ENCODE data around the gene CEP250.

The CEP250 gene

GRCh38 chr20:35527122-35527769 lies 71.8 kb downstream of the CEP250 start:
- in situ Hi-C loops (cut with HindIII; ENCODE audit: low sequenced_read_pairs): no loop called here
- TF ChIP-seq CTCF (IDR thresholded peaks at IDR 0.05; ENCODE audit: low read depth, low read length, missing control alignments): no peak
- DNase-seq (ENCODE audit: low read depth): no peak
- H3K4me3 ChIP-seq (ENCODE audit: low read depth, low read length): no peak overlapping the region

GRCh38 chr20:35529552-35529951 lies 74.2 kb downstream of the CEP250 start, which contains the start of gene C20orf173:
TSS of gene C20orf173 (minus strand) at chr20:35529652. CDS start at chr20:35529373, 279 bp downstream.
- no peak for TF ChIP-seq CTCF (IDR thresholded peaks at IDR 0.05; ENCODE audit: low read depth, low read length, missing control alignments)

DNA sequence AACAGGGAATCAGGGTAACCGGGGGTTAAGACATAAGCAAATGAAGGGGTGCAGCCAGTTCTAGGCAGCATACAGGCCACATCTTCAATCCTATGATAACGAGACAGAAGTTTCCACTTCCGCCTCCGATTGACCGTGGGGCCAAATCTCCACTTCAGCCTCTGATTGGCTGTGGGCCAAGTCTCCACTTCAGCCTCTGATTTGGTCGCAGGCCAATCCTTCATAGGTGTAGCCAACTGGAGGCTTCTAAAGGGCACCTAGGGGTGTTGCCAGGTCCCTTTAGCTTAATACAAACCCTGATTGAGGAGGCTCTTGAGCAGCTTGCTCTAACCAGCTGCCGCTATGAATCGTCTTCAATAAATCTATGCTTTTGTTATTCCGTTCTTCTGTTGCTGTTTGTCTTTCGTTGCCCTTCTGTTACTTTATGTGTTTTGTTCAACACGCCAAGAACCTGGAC lies 84.4 kb downstream of the CEP250 start:
- H3K4me3 ChIP-seq (ENCODE audit: low read depth, low read length): no peak overlapping the region
- DNase-seq (ENCODE audit: low read depth): no peak
- in situ Hi-C loops (cut with HindIII; ENCODE audit: low sequenced_read_pairs): no loop called here
- no peak for TF ChIP-seq CTCF (IDR thresholded peaks at IDR 0.05; ENCODE audit: low read depth, low read length, missing control alignments)

More at GRCh38 chr20:35529552-35529951, 74.2 kb downstream of the CEP250 start, which contains the start of gene C20orf173:
- in situ Hi-C loops (cut with HindIII; ENCODE audit: low sequenced_read_pairs): no loop called here
- no peak for DNase-seq (ENCODE audit: low read depth)
- no peak within 1 kb of the TSS for H3K4me3 ChIP-seq (ENCODE audit: low read depth, low read length)

DNA sequence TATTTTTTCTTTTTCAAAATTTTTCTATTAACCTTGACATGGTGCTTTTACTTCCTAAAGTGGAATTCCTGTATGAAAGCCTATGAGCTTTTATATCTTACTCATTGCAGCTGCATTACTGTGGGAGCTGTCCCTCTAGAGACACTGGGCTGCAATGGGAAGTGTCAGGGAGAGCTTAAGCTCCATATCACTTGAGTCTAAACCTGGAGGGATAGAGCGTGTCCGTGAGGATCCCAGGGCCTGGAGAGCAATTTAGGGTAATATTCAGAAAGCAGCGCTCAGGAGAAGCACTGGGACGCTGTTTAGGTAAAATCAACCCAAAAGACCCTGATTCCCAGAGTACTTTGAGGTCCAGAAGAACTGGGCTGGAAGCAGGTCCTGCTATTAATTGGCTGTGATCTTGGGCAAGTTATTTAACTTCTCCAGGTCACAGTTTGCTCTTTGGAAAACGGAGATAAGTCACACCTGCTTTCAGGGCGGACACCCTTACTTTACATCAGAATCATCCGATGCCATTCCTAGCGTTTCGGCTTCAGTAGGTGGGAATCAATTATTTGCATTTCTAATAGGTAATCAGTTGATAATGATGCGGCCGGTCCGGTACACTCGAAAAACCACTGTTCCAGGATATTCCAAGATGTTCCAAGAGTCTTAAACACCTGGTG lies 85.9 kb downstream of the CEP250 start:
- no peak for DNase-seq (ENCODE audit: low read depth)
- peak overlapping the region; percentile 90 for H3K4me3 ChIP-seq (ENCODE audit: low read depth, low read length)
- in situ Hi-C loops (cut with HindIII; ENCODE audit: low sequenced_read_pairs): no loop called here

GRCh38 chr20:35541783-35542662 lies 86.6 kb downstream of the CEP250 start, which contains the start of gene ERGIC3:
TSS of gene ERGIC3 (plus strand) at chr20:35542078. CDS start at chr20:35542098, 20 bp downstream.
- peak; percentile 84 for DNase-seq (ENCODE audit: low read depth)
- in situ Hi-C loops (cut with HindIII; ENCODE audit: low sequenced_read_pairs): no loop called here
- peak within 1 kb of the TSS; percentile 90 for H3K4me3 ChIP-seq (ENCODE audit: low read depth, low read length)
- no peak for TF ChIP-seq CTCF (IDR thresholded peaks at IDR 0.05; ENCODE audit: low read depth, low read length, missing control alignments)

More for the DNA sequence above, 85.9 kb downstream of the CEP250 start:
- no peak for TF ChIP-seq CTCF (IDR thresholded peaks at IDR 0.05; ENCODE audit: low read depth, low read length, missing control alignments)

DNA sequence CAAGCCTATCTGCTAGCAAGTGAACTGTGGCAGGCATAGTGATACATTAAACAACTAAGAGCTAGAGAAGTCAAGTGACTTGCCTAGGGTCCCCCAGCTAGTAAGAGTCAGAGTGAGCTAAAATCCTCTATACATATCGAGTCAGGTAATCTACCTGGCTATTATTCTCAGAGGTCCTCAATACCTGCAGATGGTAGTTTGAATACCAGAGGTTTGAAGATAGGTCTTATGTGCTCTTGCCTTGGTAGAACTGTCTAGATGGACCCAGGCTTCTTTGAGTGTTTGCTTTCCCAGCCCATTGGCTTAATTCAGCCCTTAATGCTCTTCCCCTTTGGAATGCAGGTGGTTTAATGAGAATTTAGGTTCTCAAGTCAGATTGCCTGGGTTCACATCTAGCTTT lies 87.6 kb downstream of the CEP250 start:
- in situ Hi-C loops (cut with HindIII; ENCODE audit: low sequenced_read_pairs): no loop called here
- no peak for TF ChIP-seq CTCF (IDR thresholded peaks at IDR 0.05; ENCODE audit: low read depth, low read length, missing control alignments)
- H3K4me3 ChIP-seq (ENCODE audit: low read depth, low read length): no peak overlapping the region
- DNase-seq (ENCODE audit: low read depth): no peak

Data from astrocyte of the cerebellum (primary cell).